Trophoblast cell (in vitro differentiated cells and primary cell): ENCODE measurements around the gene FBXL5.
"Not testable (repeated sequence)": the region's sequence is repeated elsewhere in the genome, so short reads cannot be mapped to it uniquely, and the experiment has no call there.

Experiments
- DNase-seq, 2 donors: peaks; one replicate each; pipeline ENCODE4 v3.0.0-alpha.2; 2016
- H2AFZ ChIP-seq: 2 replicates; pipeline ENCODE4 v1.6.1; 2013; ENCODE audit warnings: low read length, moderate library complexity, mild to moderate bottlenecking; ENCODE audit not compliant: insufficient read depth, poor library complexity
- H2AK5ac ChIP-seq: 2 replicates; pipeline ENCODE4 v1.6.1; 2013; ENCODE audit warnings: mild to moderate bottlenecking, low read length
- H2BK120ac ChIP-seq: 2 replicates; pipeline ENCODE4 v1.6.1; 2013; ENCODE audit warnings: low read length, mild to moderate bottlenecking, moderate library complexity; ENCODE audit not compliant: insufficient read depth, poor library complexity
- H2BK12ac ChIP-seq: 2 replicates; pipeline ENCODE4 v1.6.1; 2013; ENCODE audit warnings: mild to moderate bottlenecking, low read length, moderate library complexity
- H2BK5ac ChIP-seq: 2 replicates; pipeline ENCODE4 v1.6.1; 2013; ENCODE audit warnings: low read length, low read depth, moderate library complexity, mild to moderate bottlenecking; ENCODE audit not compliant: poor library complexity
- H3K14ac ChIP-seq: 2 replicates; pipeline ENCODE4 v1.6.1; 2013; ENCODE audit warnings: mild to moderate bottlenecking, low read length
- H3K18ac ChIP-seq: 2 replicates; pipeline ENCODE4 v1.6.1; 2013; ENCODE audit warnings: mild to moderate bottlenecking, low read length
- H3K23ac ChIP-seq: 2 replicates; pipeline ENCODE4 v1.6.1; 2013; ENCODE audit warnings: low read length
- H3K27ac ChIP-seq: 2 replicates; pipeline ENCODE4 v1.5.1; 2013; ENCODE audit warnings: low read depth, mild to moderate bottlenecking, inconsistent platforms, low read length, moderate library complexity
- H3K27me3 ChIP-seq: 2 replicates; pipeline ENCODE4 v1.6.1; 2013; ENCODE audit warnings: inconsistent platforms, mild to moderate bottlenecking, low read length, moderate library complexity; ENCODE audit not compliant: insufficient read depth
- H3K36me3 ChIP-seq, 2 experiments: 1 replicate in 1 of 2; 2 replicates in 1 of 2; pipeline ENCODE4 v1.6.1; 2013; ENCODE audit warnings: low read length in 2 of 2, mild to moderate bottlenecking in 2 of 2, moderate library complexity in 1 of 2; ENCODE audit not compliant: insufficient read depth in 2 of 2, control insufficient read depth in 1 of 2
- H3K4ac ChIP-seq: 2 replicates; pipeline ENCODE4 v1.6.1; 2013; ENCODE audit warnings: low read depth, mild to moderate bottlenecking, low read length, moderate library complexity
- H3K4me1 ChIP-seq, 2 experiments: 1 replicate in 1 of 2; 2 replicates in 1 of 2; pipeline ENCODE4 v1.6.1; 2013; ENCODE audit warnings: low read length in 2 of 2, mild to moderate bottlenecking in 2 of 2, moderate library complexity in 1 of 2; ENCODE audit not compliant: insufficient read depth in 2 of 2, control insufficient read depth in 1 of 2
- H3K4me2 ChIP-seq: 2 replicates; pipeline ENCODE4 v1.6.1; 2013; ENCODE audit warnings: inconsistent platforms, mild to moderate bottlenecking, low read length, moderate library complexity
- H3K4me3 ChIP-seq: 2 replicates; pipeline ENCODE4 v1.5.1; 2013; ENCODE audit warnings: mild to moderate bottlenecking, low read depth, low read length, inconsistent platforms
- H3K79me1 ChIP-seq: one replicate; pipeline ENCODE4 v1.6.1; 2013; ENCODE audit warnings: low read length
- H3K79me2 ChIP-seq: 2 replicates; pipeline ENCODE4 v1.6.1; 2013; ENCODE audit warnings: low read length, mild to moderate bottlenecking; ENCODE audit not compliant: control insufficient read depth, insufficient read depth, poor library complexity
- H3K9ac ChIP-seq: 2 replicates; pipeline ENCODE4 v1.6.1; 2013; ENCODE audit warnings: mild to moderate bottlenecking, low read length
- H3K9me3 ChIP-seq: 2 replicates; pipeline ENCODE4 v1.6.1; 2013; ENCODE audit warnings: low read depth, mild to moderate bottlenecking, control low read depth, inconsistent platforms, low read length; ENCODE audit not compliant: insufficient read depth
- H4K12ac ChIP-seq: 2 replicates; pipeline ENCODE4 v1.6.1; 2013; ENCODE audit warnings: low read depth, mild to moderate bottlenecking, low read length, moderate library complexity
- H4K8ac ChIP-seq: 2 replicates; pipeline ENCODE4 v1.6.1; 2013; ENCODE audit warnings: low read depth, mild to moderate bottlenecking, low read length, moderate library complexity
- H4K91ac ChIP-seq: one replicate; pipeline ENCODE4 v1.6.1; 2013; ENCODE audit warnings: low read depth, mild to moderate bottlenecking, low read length, moderate library complexity
- WGBS: extraction: QIAGEN DNeasy Blood & Tissue Kit; methylation state at CpG from one replicate; pipeline ENCODE4 v1.1.7; 2013; ENCODE audit warnings: missing lambda C conversion rate; ENCODE audit not compliant: insufficient read length, insufficient coverage; ENCODE audit errors: extremely low coverage; 5-methylcytosine and 5-hydroxymethylcytosine counted together

FBXL5 gene

DNA sequence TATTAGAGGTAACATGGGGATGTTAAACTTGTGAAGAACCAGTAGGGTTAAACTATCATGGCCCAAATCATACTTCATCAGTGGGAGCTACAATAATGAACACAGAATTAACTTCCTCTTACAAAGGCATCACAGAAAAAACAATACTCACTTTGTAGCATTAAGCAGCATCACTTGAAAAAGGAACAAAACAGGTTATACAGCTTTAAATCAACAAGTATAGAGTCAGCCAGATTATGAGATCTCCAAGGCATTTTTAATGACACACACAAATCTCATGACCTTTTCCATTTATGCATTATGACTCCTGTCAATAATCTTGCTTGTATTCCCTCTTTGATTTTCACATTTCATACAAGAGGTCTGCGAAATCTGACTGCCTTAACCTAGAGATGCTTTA lies 18.3 kb downstream of the FBXL5 start:
- Histone ChIP-seq H3K4me3 (no peak overlapping the region), H2BK12ac (no peak overlapping the region), H3K18ac (no peak overlapping the region), H3K79me2 (no peaks in the 10 kb centered on the region), H4K91ac (no peak overlapping the region), H3K79me1 (no peaks in the 10 kb centered on the region), H3K36me3 (peaks cover 10 to 15% of the 10 kb centered on the region in 2 experiments), H2AK5ac (no peak overlapping the region), H3K14ac (no peak overlapping the region), H3K9ac (no peak overlapping the region), H3K23ac (no peak overlapping the region), H3K27me3 (no peaks in the 10 kb centered on the region), H3K9me3 (no peaks in the 10 kb centered on the region), H3K4me2 (no peak overlapping the region), H4K12ac (no peak overlapping the region), H2BK120ac (no peak overlapping the region), H3K4me1 (no peaks in the 10 kb centered on the region), H3K27ac (no peak overlapping the region), H3K4ac (no peak overlapping the region), H4K8ac (no peak overlapping the region), H2BK5ac (no peak overlapping the region), H2AFZ (no peak overlapping the region)
- DNase-seq: peak in 1 of 2 donors; percentile 21
- WGBS: no CpG with 5 or more reads among the region's 1 CpG

GRCh38 chr4:15617407-15617806 lies 37.8 kb downstream of the FBXL5 start:
- H3K4me3 ChIP-seq, H3K9me3 ChIP-seq, H4K8ac ChIP-seq, H3K79me2 ChIP-seq, H3K27me3 ChIP-seq, H3K9ac ChIP-seq, H2BK12ac ChIP-seq, H3K18ac ChIP-seq, H3K4me2 ChIP-seq, H3K14ac ChIP-seq, H3K4me1 ChIP-seq, H3K27ac ChIP-seq, H3K4ac ChIP-seq, H2AFZ ChIP-seq, H3K36me3 ChIP-seq, H4K91ac ChIP-seq, H4K12ac ChIP-seq, H2AK5ac ChIP-seq, H2BK5ac ChIP-seq, H3K79me1 ChIP-seq, DNase-seq, H2BK120ac ChIP-seq: not testable (repeated sequence)
- peak overlapping the region; percentile 92 for H3K23ac ChIP-seq
- WGBS: no CpG with 5 or more reads among the region's 5 CpGs

- H3K27ac ChIP-seq, H4K12ac ChIP-seq, DNase-seq, H3K79me2 ChIP-seq, H3K9me3 ChIP-seq, H3K4me1 ChIP-seq, H3K4me2 ChIP-seq, H4K8ac ChIP-seq, H3K27me3 ChIP-seq, H3K36me3 ChIP-seq, H3K79me1 ChIP-seq, H3K23ac ChIP-seq, H3K4me3 ChIP-seq, H3K14ac ChIP-seq, H4K91ac ChIP-seq, H3K18ac ChIP-seq, H2BK5ac ChIP-seq, H2AFZ ChIP-seq, H2AK5ac ChIP-seq, H3K9ac ChIP-seq, H2BK120ac ChIP-seq, H3K4ac ChIP-seq, H2BK12ac ChIP-seq: not testable (repeated sequence)
- no CpG with 5 or more reads among the region's 24 CpGs for WGBS
Measured at GRCh38 chr4:15614891-15615290, 40.3 kb downstream of the FBXL5 start.

DNA sequence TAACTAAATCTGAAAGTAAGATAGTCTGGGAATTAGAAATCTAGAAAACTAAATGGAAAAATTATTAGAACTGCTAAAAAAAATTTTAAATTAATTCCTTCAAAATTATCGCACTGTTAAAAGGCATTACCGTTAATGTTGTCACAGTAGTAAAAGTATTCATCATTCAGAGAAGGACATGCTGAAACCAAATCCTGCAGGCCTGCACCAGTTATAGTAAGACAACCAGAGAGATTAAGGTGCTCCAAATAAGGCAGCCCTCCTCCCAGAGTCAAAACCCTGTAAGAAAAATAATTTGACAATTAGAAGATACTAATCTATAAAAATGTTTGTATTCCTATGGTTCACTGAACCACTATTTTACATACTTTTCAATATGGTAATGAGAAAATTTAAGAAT lies 43.0 kb downstream of the FBXL5 start:
- no peak overlapping the region for H3K9ac ChIP-seq
- no peak overlapping the region for H3K23ac ChIP-seq
- no peak for DNase-seq
- H3K4ac ChIP-seq: no peak overlapping the region
- no peak overlapping the region for H3K4me2 ChIP-seq
- peaks cover 3% of the 10 kb centered on the region for H3K9me3 ChIP-seq
- no peak overlapping the region for H4K12ac ChIP-seq
- peaks cover 2% of the 10 kb centered on the region for H3K79me2 ChIP-seq
- no peak overlapping the region for H2BK120ac ChIP-seq
- H3K36me3 ChIP-seq: peaks cover 0 to 4% of the 10 kb centered on the region in 2 experiments
- H2AK5ac ChIP-seq: no peak overlapping the region
- H3K4me3 ChIP-seq: no peak overlapping the region
- H3K79me1 ChIP-seq: no peaks in the 10 kb centered on the region
- WGBS: no CpG with 5 or more reads among the region's 2 CpGs
- no peak overlapping the region for H2BK5ac ChIP-seq
- H3K18ac ChIP-seq: no peak overlapping the region
- H3K14ac ChIP-seq: no peak overlapping the region
- no peaks in the 10 kb centered on the region for H3K4me1 ChIP-seq
- H4K91ac ChIP-seq: no peak overlapping the region
- no peak overlapping the region for H4K8ac ChIP-seq
- no peak overlapping the region for H2AFZ ChIP-seq
- no peak overlapping the region for H2BK12ac ChIP-seq
- no peaks in the 10 kb centered on the region for H3K27me3 ChIP-seq
- no peak overlapping the region for H3K27ac ChIP-seq
